Trophoblast cell (in vitro differentiated cells and primary cell): Measurements from ENCODE around the gene MAP4K4.

Source experiments
- DNase-seq, 2 donors: peaks; one replicate each; pipeline ENCODE4 v3.0.0-alpha.2; 2016
- H2AFZ ChIP-seq: 2 replicates; pipeline ENCODE4 v1.6.1; 2013; ENCODE audit warnings: low read length, moderate library complexity, mild to moderate bottlenecking; ENCODE audit not compliant: insufficient read depth, poor library complexity
- H2AK5ac ChIP-seq: 2 replicates; pipeline ENCODE4 v1.6.1; 2013; ENCODE audit warnings: mild to moderate bottlenecking, low read length
- H2BK120ac ChIP-seq: 2 replicates; pipeline ENCODE4 v1.6.1; 2013; ENCODE audit warnings: low read length, mild to moderate bottlenecking, moderate library complexity; ENCODE audit not compliant: insufficient read depth, poor library complexity
- H2BK12ac ChIP-seq: 2 replicates; pipeline ENCODE4 v1.6.1; 2013; ENCODE audit warnings: mild to moderate bottlenecking, low read length, moderate library complexity
- H2BK5ac ChIP-seq: 2 replicates; pipeline ENCODE4 v1.6.1; 2013; ENCODE audit warnings: low read length, low read depth, moderate library complexity, mild to moderate bottlenecking; ENCODE audit not compliant: poor library complexity
- H3K14ac ChIP-seq: 2 replicates; pipeline ENCODE4 v1.6.1; 2013; ENCODE audit warnings: mild to moderate bottlenecking, low read length
- H3K18ac ChIP-seq: 2 replicates; pipeline ENCODE4 v1.6.1; 2013; ENCODE audit warnings: mild to moderate bottlenecking, low read length
- H3K23ac ChIP-seq: 2 replicates; pipeline ENCODE4 v1.6.1; 2013; ENCODE audit warnings: low read length
- H3K27ac ChIP-seq: 2 replicates; pipeline ENCODE4 v1.5.1; 2013; ENCODE audit warnings: low read depth, mild to moderate bottlenecking, inconsistent platforms, low read length, moderate library complexity
- H3K27me3 ChIP-seq: 2 replicates; pipeline ENCODE4 v1.6.1; 2013; ENCODE audit warnings: inconsistent platforms, mild to moderate bottlenecking, low read length, moderate library complexity; ENCODE audit not compliant: insufficient read depth
- H3K36me3 ChIP-seq, 2 experiments: 1 replicate in 1 of 2; 2 replicates in 1 of 2; pipeline ENCODE4 v1.6.1; 2013; ENCODE audit warnings: low read length in 2 of 2, mild to moderate bottlenecking in 2 of 2, moderate library complexity in 1 of 2; ENCODE audit not compliant: insufficient read depth in 2 of 2, control insufficient read depth in 1 of 2
- H3K4ac ChIP-seq: 2 replicates; pipeline ENCODE4 v1.6.1; 2013; ENCODE audit warnings: low read depth, mild to moderate bottlenecking, low read length, moderate library complexity
- H3K4me1 ChIP-seq, 2 experiments: 1 replicate in 1 of 2; 2 replicates in 1 of 2; pipeline ENCODE4 v1.6.1; 2013; ENCODE audit warnings: low read length in 2 of 2, mild to moderate bottlenecking in 2 of 2, moderate library complexity in 1 of 2; ENCODE audit not compliant: insufficient read depth in 2 of 2, control insufficient read depth in 1 of 2
- H3K4me2 ChIP-seq: 2 replicates; pipeline ENCODE4 v1.6.1; 2013; ENCODE audit warnings: inconsistent platforms, mild to moderate bottlenecking, low read length, moderate library complexity
- H3K4me3 ChIP-seq: 2 replicates; pipeline ENCODE4 v1.5.1; 2013; ENCODE audit warnings: mild to moderate bottlenecking, low read depth, low read length, inconsistent platforms
- H3K79me1 ChIP-seq: one replicate; pipeline ENCODE4 v1.6.1; 2013; ENCODE audit warnings: low read length
- H3K79me2 ChIP-seq: 2 replicates; pipeline ENCODE4 v1.6.1; 2013; ENCODE audit warnings: low read length, mild to moderate bottlenecking; ENCODE audit not compliant: control insufficient read depth, insufficient read depth, poor library complexity
- H3K9ac ChIP-seq: 2 replicates; pipeline ENCODE4 v1.6.1; 2013; ENCODE audit warnings: mild to moderate bottlenecking, low read length
- H3K9me3 ChIP-seq: 2 replicates; pipeline ENCODE4 v1.6.1; 2013; ENCODE audit warnings: low read depth, mild to moderate bottlenecking, control low read depth, inconsistent platforms, low read length; ENCODE audit not compliant: insufficient read depth
- H4K12ac ChIP-seq: 2 replicates; pipeline ENCODE4 v1.6.1; 2013; ENCODE audit warnings: low read depth, mild to moderate bottlenecking, low read length, moderate library complexity
- H4K8ac ChIP-seq: 2 replicates; pipeline ENCODE4 v1.6.1; 2013; ENCODE audit warnings: low read depth, mild to moderate bottlenecking, low read length, moderate library complexity
- H4K91ac ChIP-seq: one replicate; pipeline ENCODE4 v1.6.1; 2013; ENCODE audit warnings: low read depth, mild to moderate bottlenecking, low read length, moderate library complexity
- WGBS: extraction: QIAGEN DNeasy Blood & Tissue Kit; methylation state at CpG from one replicate; pipeline ENCODE4 v1.1.7; 2013; ENCODE audit warnings: missing lambda C conversion rate; ENCODE audit not compliant: insufficient read length, insufficient coverage; ENCODE audit errors: extremely low coverage; 5-methylcytosine and 5-hydroxymethylcytosine counted together

MAP4K4 gene

DNA sequence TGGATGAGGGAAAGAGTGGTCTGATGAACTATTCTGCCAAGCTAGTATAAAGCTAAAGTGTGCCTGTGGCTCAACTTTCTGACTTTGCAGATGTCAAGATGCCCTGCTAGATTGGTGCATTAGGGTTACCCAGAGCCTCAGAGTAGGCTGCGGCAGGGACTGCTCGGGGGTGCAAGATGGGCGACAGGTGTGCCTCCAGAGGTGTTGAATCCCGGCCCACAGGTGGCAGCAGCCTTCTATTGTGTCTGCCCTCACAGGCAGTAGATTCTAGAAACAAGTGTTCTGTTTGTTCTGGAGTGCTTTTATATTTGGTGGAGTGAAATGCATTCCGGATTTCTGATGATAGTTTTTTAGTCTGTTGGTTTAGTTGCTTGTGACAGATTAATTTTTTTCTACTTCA, 162.7 kb downstream of the MAP4K4 start:
- Histone ChIP-seq H3K9me3 (no peaks in the 10 kb centered on the region), H3K27ac (no peak overlapping the region), H4K91ac (no peak overlapping the region), H2BK120ac (no peak overlapping the region), H3K4ac (no peak overlapping the region), H3K27me3 (no peaks in the 10 kb centered on the region), H3K18ac (no peak overlapping the region), H4K12ac (no peak overlapping the region), H3K79me1 (no peaks in the 10 kb centered on the region), H3K36me3 (peaks cover 22 to 37% of the 10 kb centered on the region in 2 experiments), H3K14ac (no peak overlapping the region), H3K9ac (no peak overlapping the region), H3K79me2 (no peaks in the 10 kb centered on the region), H2AK5ac (no peak overlapping the region), H3K4me1 (peaks cover 7 to 8% of the 10 kb centered on the region in 2 experiments), H4K8ac (no peak overlapping the region), H3K23ac (no peak overlapping the region), H2AFZ (no peak overlapping the region), H2BK5ac (no peak overlapping the region), H3K4me3 (no peak overlapping the region), H3K4me2 (no peak overlapping the region), H2BK12ac (no peak overlapping the region)
- WGBS, result no CpG with 5 or more reads among the region's 5 CpGs
- no peak for DNase-seq

DNA sequence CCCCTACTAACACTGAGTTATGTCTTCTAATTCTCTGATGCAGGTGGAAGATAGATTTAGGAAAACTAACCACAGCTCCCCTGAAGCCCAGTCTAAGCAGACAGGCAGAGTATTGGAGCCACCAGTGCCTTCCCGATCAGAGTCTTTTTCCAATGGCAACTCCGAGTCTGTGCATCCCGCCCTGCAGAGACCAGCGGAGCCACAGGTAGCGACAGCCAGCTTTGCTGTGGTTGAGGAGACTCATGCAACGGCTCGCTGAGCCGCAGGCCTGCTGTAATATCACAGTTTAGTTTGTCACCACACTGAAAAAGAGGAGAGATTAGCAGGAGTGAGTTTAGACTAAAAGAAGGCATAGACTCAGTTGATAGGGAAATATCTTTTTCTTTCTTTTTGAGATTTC, 163.3 kb downstream of the MAP4K4 start:
- WGBS, result no CpG with 5 or more reads among the region's 8 CpGs
- no peaks in the 10 kb centered on the region for H3K9me3 ChIP-seq
- H3K27me3 ChIP-seq, result no peaks in the 10 kb centered on the region

GRCh38 chr2:101861382-101861781, 163.9 kb downstream of the MAP4K4 start:
- no peak overlapping the region for H2BK12ac ChIP-seq
- H3K23ac ChIP-seq, result no peak overlapping the region
- no peak overlapping the region for H3K4me3 ChIP-seq
- H2AFZ ChIP-seq, result no peak overlapping the region
- H3K4me2 ChIP-seq, result no peak overlapping the region
- no peak overlapping the region for H4K91ac ChIP-seq
- no peak overlapping the region for H3K27ac ChIP-seq
- no CpG with 5 or more reads among the region's 4 CpGs for WGBS
- H4K8ac ChIP-seq, result no peak overlapping the region
- DNase-seq, result no peak
- H2BK120ac ChIP-seq, result no peak overlapping the region
- no peaks in the 10 kb centered on the region for H3K79me2 ChIP-seq
- no peaks in the 10 kb centered on the region for H3K27me3 ChIP-seq
- H3K14ac ChIP-seq, result no peak overlapping the region
- no peak overlapping the region for H2AK5ac ChIP-seq
- no peak overlapping the region for H3K18ac ChIP-seq
- no peak overlapping the region for H3K9ac ChIP-seq
- peaks cover 27 to 39% of the 10 kb centered on the region in 2 experiments for H3K36me3 ChIP-seq
- no peaks in the 10 kb centered on the region for H3K79me1 ChIP-seq
- peaks cover 7 to 8% of the 10 kb centered on the region in 2 experiments for H3K4me1 ChIP-seq
- H3K4ac ChIP-seq, result no peak overlapping the region
- no peak overlapping the region for H2BK5ac ChIP-seq
- H3K9me3 ChIP-seq, result no peaks in the 10 kb centered on the region
- H4K12ac ChIP-seq, result no peak overlapping the region

More for the DNA sequence above, 163.3 kb downstream of the MAP4K4 start:
- H3K4ac ChIP-seq, result no peak overlapping the region
- H2AFZ ChIP-seq, result no peak overlapping the region
- H4K12ac ChIP-seq, result no peak overlapping the region
- no peak overlapping the region for H3K4me3 ChIP-seq
- H3K4me1 ChIP-seq, result peaks cover 7 to 8% of the 10 kb centered on the region in 2 experiments
- DNase-seq, result no peak
- no peak overlapping the region for H2BK120ac ChIP-seq
- no peak overlapping the region for H2BK5ac ChIP-seq
- H3K23ac ChIP-seq, result no peak overlapping the region
- H4K91ac ChIP-seq, result no peak overlapping the region
- H3K27ac ChIP-seq, result no peak overlapping the region
- H3K79me2 ChIP-seq, result no peaks in the 10 kb centered on the region
- no peak overlapping the region for H3K18ac ChIP-seq
- H2BK12ac ChIP-seq, result no peak overlapping the region
- H3K4me2 ChIP-seq, result no peak overlapping the region
- no peak overlapping the region for H3K14ac ChIP-seq
- H3K36me3 ChIP-seq, result peaks cover 24 to 38% of the 10 kb centered on the region in 2 experiments
- no peak overlapping the region for H3K9ac ChIP-seq
- no peaks in the 10 kb centered on the region for H3K79me1 ChIP-seq
- H2AK5ac ChIP-seq, result no peak overlapping the region
- no peak overlapping the region for H4K8ac ChIP-seq

GRCh38 chr2:101863534-101863933, 166.0 kb downstream of the MAP4K4 start:
- WGBS, result no CpG with 5 or more reads among the region's 7 CpGs
- Histone ChIP-seq H2BK5ac (no peak overlapping the region), H2BK12ac (no peak overlapping the region), H2AFZ (no peak overlapping the region), H3K14ac (no peak overlapping the region), H3K27ac (no peak overlapping the region), H3K4ac (no peak overlapping the region), H3K79me2 (no peaks in the 10 kb centered on the region), H2AK5ac (no peak overlapping the region), H3K4me1 (peaks cover 0 to 3% of the 10 kb centered on the region in 2 experiments), H3K36me3 (peaks cover 36 to 53% of the 10 kb centered on the region in 2 experiments), H4K91ac (no peak overlapping the region), H3K18ac (no peak overlapping the region), H3K27me3 (no peaks in the 10 kb centered on the region), H3K4me2 (no peak overlapping the region), H3K79me1 (no peaks in the 10 kb centered on the region), H3K9ac (no peak overlapping the region), H3K23ac (no peak overlapping the region), H3K4me3 (no peak overlapping the region), H2BK120ac (no peak overlapping the region), H4K8ac (no peak overlapping the region), H4K12ac (no peak overlapping the region), H3K9me3 (no peaks in the 10 kb centered on the region)
- no peak for DNase-seq
